Muscle of back (tissue), 13 donors: Measurements from ENCODE around the gene SCN10A. TPM values are rescaled to one million over a fixed set of nuclear protein-coding genes. Genes with fewer than 3 reads are reported as not detected.

Experiments used
- DNase-seq, 3 donors: peaks; one replicate each; pipeline versions ENCODE4 v3.0.0 to v3.0.0-alpha.2; 2013
- long read RNA-seq, 9 donors: transcript quantifications; one replicate each; lab custom pipeline, GENCODE V29; 2026
- polyA plus RNA-seq, 10 donors: library from polyadenylated mRNA; unstranded; fragments of 120-200 nt; gene quantifications; one replicate each; pipeline ENCODE4 v1.2.1, GENCODE V29; 2013; ENCODE audit not compliant: insufficient read length in 10 of 10

The SCN10A gene
- not detected for polyA plus RNA-seq
- long read RNA-seq, donor 1 = 0 reads
- long read RNA-seq, donor 2 = 0 reads
- long read RNA-seq, donor 3 = 0 reads
- long read RNA-seq, donor 4 = 0 reads
- long read RNA-seq, donor 5 = 0 reads
- long read RNA-seq, donor 6 = 0 reads
- long read RNA-seq, donor 7 = 0 reads
- long read RNA-seq, donor 8 = 0 reads
- long read RNA-seq, donor 9 = 0 reads

GRCh38 chr3:38816026-38816425, at the start of gene SCN10A:
Gene SCN10A, minus strand, starts transcription at chr3:38816217. Its CDS starts 22,207 bp downstream, at chr3:38794010.
- DNase-seq = no peak

- no peak for DNase-seq
Observed at GRCh38 chr3:38853011-38853410, 37.0 kb upstream of the SCN10A start.

GRCh38 chr3:38843898-38844297, 27.9 kb upstream of the SCN10A start:
- peak in 2 of 3 donors; percentile 8 to 21 for DNase-seq

GRCh38 chr3:38842266-38842965, 26.4 kb upstream of the SCN10A start:
- DNase-seq = no peak

GRCh38 chr3:38840987-38841386, 25.0 kb upstream of the SCN10A start:
- no peak for DNase-seq

GRCh38 chr3:38837358-38837757, 21.3 kb upstream of the SCN10A start:
- no peak for DNase-seq

- DNase-seq = no peak
Observed at GRCh38 chr3:38836561-38836960, 20.5 kb upstream of the SCN10A start.

- no peak for DNase-seq
Observed at GRCh38 chr3:38835939-38836338, 19.9 kb upstream of the SCN10A start.

GRCh38 chr3:38834717-38835116, 18.7 kb upstream of the SCN10A start:
- DNase-seq = no peak

GRCh38 chr3:38834110-38834509, 18.1 kb upstream of the SCN10A start:
- peak; percentile 10 to 59 (median 50) for DNase-seq

GRCh38 chr3:38829404-38829803, 13.4 kb upstream of the SCN10A start:
- peak in 1 of 3 donors; percentile 35 for DNase-seq

- DNase-seq = no peak
Observed at GRCh38 chr3:38828681-38829080, 12.7 kb upstream of the SCN10A start.

GRCh38 chr3:38827791-38828190, 11.8 kb upstream of the SCN10A start:
- no peak for DNase-seq

GRCh38 chr3:38826001-38826400, 10.0 kb upstream of the SCN10A start:
- no peak for DNase-seq

- no peak for DNase-seq
Observed at GRCh38 chr3:38824349-38824748, 8.3 kb upstream of the SCN10A start.

- DNase-seq = no peak
Observed at GRCh38 chr3:38823722-38824121, 7.7 kb upstream of the SCN10A start.

GRCh38 chr3:38823186-38823585, 7.2 kb upstream of the SCN10A start:
- DNase-seq = no peak

GRCh38 chr3:38811822-38812221, 4.2 kb downstream of the SCN10A start:
- DNase-seq = no peak

- DNase-seq = peak; percentile 54 to 69 (median 60)
Observed at GRCh38 chr3:38805765-38806386, 10.1 kb downstream of the SCN10A start.

GRCh38 chr3:38805004-38805403, 11.0 kb downstream of the SCN10A start:
- DNase-seq = no peak

GRCh38 chr3:38800511-38800910, 15.5 kb downstream of the SCN10A start:
- no peak for DNase-seq

GRCh38 chr3:38793721-38794120, 22.3 kb downstream of the SCN10A start:
- no peak for DNase-seq

GRCh38 chr3:38792983-38793382, 23.0 kb downstream of the SCN10A start:
- DNase-seq = no peak
